Lower leg skin (tissue), 3 donors: ENCODE data around the gene HSD11B2.

Experiments
- POLR2A ChIP-seq, 2 donors: fragments of 450-650 bp; IDR thresholded peaks; one replicate each; pipeline ENCODE4 v1.6.1; 2016 to 2017; ENCODE audit warnings: antibody characterized with exemption in 2 of 2, mild to moderate bottlenecking in 1 of 2, moderate library complexity in 1 of 2
- TF ChIP-seq, protein P1 (sequence below), 3 donors: fragments of 450-650 bp; IDR thresholded peaks; one replicate each; pipeline ENCODE4 v1.5.1; 2016; ENCODE audit warnings: antibody characterized with exemption in 3 of 3, mild to moderate bottlenecking in 3 of 3, moderate library complexity in 2 of 3

DNA sequence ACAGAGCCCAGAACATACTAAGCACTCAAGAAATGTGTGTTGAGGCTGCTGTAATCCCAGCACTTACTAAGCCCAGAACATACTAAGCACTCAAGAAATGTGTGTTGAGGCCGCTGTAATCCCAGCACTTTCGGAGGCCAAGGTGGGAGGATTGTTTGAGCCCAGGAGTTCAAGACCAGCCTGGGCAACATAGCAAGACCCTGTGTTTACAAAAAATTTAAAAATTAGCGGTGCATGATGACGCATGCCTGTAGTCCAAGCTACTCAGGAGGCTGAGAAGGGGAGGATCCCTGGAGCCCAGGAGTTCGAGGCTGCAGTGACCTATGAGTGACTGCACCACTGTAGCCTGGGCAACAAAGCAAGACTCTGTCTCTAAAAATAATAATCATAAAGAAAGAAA lies 7.9 kb upstream of the HSD11B2 start:
- TF ChIP-seq, protein P1, sequence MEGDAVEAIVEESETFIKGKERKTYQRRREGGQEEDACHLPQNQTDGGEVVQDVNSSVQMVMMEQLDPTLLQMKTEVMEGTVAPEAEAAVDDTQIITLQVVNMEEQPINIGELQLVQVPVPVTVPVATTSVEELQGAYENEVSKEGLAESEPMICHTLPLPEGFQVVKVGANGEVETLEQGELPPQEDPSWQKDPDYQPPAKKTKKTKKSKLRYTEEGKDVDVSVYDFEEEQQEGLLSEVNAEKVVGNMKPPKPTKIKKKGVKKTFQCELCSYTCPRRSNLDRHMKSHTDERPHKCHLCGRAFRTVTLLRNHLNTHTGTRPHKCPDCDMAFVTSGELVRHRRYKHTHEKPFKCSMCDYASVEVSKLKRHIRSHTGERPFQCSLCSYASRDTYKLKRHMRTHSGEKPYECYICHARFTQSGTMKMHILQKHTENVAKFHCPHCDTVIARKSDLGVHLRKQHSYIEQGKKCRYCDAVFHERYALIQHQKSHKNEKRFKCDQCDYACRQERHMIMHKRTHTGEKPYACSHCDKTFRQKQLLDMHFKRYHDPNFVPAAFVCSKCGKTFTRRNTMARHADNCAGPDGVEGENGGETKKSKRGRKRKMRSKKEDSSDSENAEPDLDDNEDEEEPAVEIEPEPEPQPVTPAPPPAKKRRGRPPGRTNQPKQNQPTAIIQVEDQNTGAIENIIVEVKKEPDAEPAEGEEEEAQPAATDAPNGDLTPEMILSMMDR (IDR thresholded peaks at IDR 0.05): no peak
- TF ChIP-seq POLR2A (IDR thresholded peaks at IDR 0.05): no peak
